ENCODE results near the gene USP2.

- TF ChIP-seq GATA2 (IDR thresholded peaks at IDR 0.05; ENCODE audit: low read depth, low read length) (no peak), GATA3 (IDR thresholded peaks at IDR 0.05; ENCODE audit: low read depth, low read length) (no peak)
These were observed 40.1 kb downstream of the USP2 start for GRCh38 chr11:119341222-119342022.
